GM12878 (cell line): ENCODE data around the gene LIMS2. TPM values are rescaled to one million over a fixed set of nuclear protein-coding genes. Genes with fewer than 3 reads are reported as not detected.

Experiments
- ATAC-seq: fragments of 200-7000 bp; cut with Tn5 transposase; 3 replicates; pipeline ENCODE4 v1.9.1; 2020; ENCODE audit warnings: mild to moderate bottlenecking, moderate library complexity
- BruUV-seq: library from RNA; stranded (reverse); fragments of 400-500 nt; replicated peaks from 2 replicates; lab custom pipeline; 2021; lab: Mats Ljungman, UMichigan
- CTCF ChIA-PET: fragments of 300-600 bp; sonication (Branson Sonifier 250); formaldehyde crosslinking; extraction: SDS; loops from one replicate; lab custom pipeline; 2021; ENCODE audit warnings: inconsistent platforms; lab: Yijun Ruan, JAX
- POLR2A ChIA-PET: fragments of 350-600 bp; formaldehyde crosslinking; extraction: SDS; loops from one replicate; lab custom pipeline; 2021; ENCODE audit warnings: inconsistent platforms; lab: Charles Lee
- RAD21 ChIA-PET: fragments of 300-600 bp; sonication (Branson Sonifier 250); formaldehyde crosslinking; loops from one replicate; lab custom pipeline; 2023; ENCODE audit warnings: antibody characterized with exemption; ENCODE audit not compliant: unreplicated experiment; lab: Charles Lee
- SMC1A ChIA-PET: fragments of 300-600 bp; sonication (Branson Sonifier 250); formaldehyde crosslinking; loops from one replicate; lab custom pipeline; 2023; ENCODE audit not compliant: unreplicated experiment, uncharacterized antibody; lab: Charles Lee
- DNase-seq: peaks from one replicate; pipeline ENCODE4 v3.0.0-alpha.2; 2011; ENCODE audit warnings: low read depth, low spot score
- FAIRE-seq: peaks from 3 replicates; lab custom pipeline; 2011; peaks lifted over from hg19 to GRCh38; lab: Jason Lieb, UNC
- H2AFZ ChIP-seq: 2 replicates; pipeline ENCODE4 v1.6.0; 2011; ENCODE audit warnings: low read depth, low read length, control low read depth; ENCODE audit not compliant: control insufficient read depth
- H3K27ac ChIP-seq: 2 replicates; pipeline ENCODE4 v1.5.1; 2011; ENCODE audit warnings: control low read depth; ENCODE audit not compliant: control insufficient read depth, insufficient read depth
- H3K27me3 ChIP-seq, 2 experiments: replicated peaks in 1 of 2; 2 replicates each; pipeline versions ENCODE4 v1.6.0 to v1.6.1; 2011; ENCODE audit warnings: low read length in 1 of 2; ENCODE audit not compliant: control insufficient read depth in 2 of 2, insufficient read depth in 2 of 2
- H3K36me3 ChIP-seq, 2 experiments: 2 replicates each; pipeline ENCODE4 v1.5.1; 2011; ENCODE audit warnings: low read length in 1 of 2; ENCODE audit not compliant: control insufficient read depth in 2 of 2, insufficient read depth in 2 of 2
- H3K4me1 ChIP-seq: 2 replicates; pipeline ENCODE4 v1.6.1; 2011; ENCODE audit warnings: mild to moderate bottlenecking, low read length, moderate library complexity, mixed read lengths; ENCODE audit not compliant: control insufficient read depth, insufficient read depth
- H3K4me2 ChIP-seq: 2 replicates; pipeline ENCODE4 v1.6.0; 2011; ENCODE audit warnings: control low read depth; ENCODE audit not compliant: control insufficient read depth, insufficient read depth
- H3K4me3 ChIP-seq: fragments of 200-600 bp; sonication (generic); 2 replicates; pipeline ENCODE4 v1.5.1; 2016
- H3K79me2 ChIP-seq: 2 replicates; pipeline ENCODE4 v1.6.0; 2011; ENCODE audit warnings: low read length; ENCODE audit not compliant: control insufficient read depth, insufficient read depth
- H3K9ac ChIP-seq: 2 replicates; pipeline ENCODE4 v1.8.0; 2011; ENCODE audit warnings: low read length, control low read depth, mixed read lengths; ENCODE audit not compliant: control insufficient read depth, insufficient read depth
- H3K9me3 ChIP-seq: replicated peaks from 3 replicates; pipeline ENCODE4 v1.5.1; 2011; ENCODE audit warnings: mild to moderate bottlenecking, low read length; ENCODE audit not compliant: control insufficient read depth, insufficient read depth
- H4K20me1 ChIP-seq: 2 replicates; pipeline ENCODE4 v1.6.0; 2011; ENCODE audit not compliant: control insufficient read depth, insufficient read depth
- ATF7 ChIP-seq: fragments of 450-650 bp; IDR thresholded peaks from 2 replicates; pipeline ENCODE4 v1.6.1; 2016; ENCODE audit warnings: low read depth, mild to moderate bottlenecking
- BCL3 ChIP-seq: IDR thresholded peaks from 2 replicates; pipeline ENCODE4 v1.6.1; 2011; ENCODE audit warnings: borderline replicate concordance, low read depth, mild to moderate bottlenecking, moderate library complexity, low read length; ENCODE audit not compliant: insufficient read depth, poor library complexity, severe bottlenecking
- BMI1 ChIP-seq: fragments of 450-650 bp; IDR thresholded peaks from 2 replicates; pipeline ENCODE4 v1.6.1; 2016; ENCODE audit warnings: mild to moderate bottlenecking, moderate library complexity, borderline replicate concordance
- BRCA1 ChIP-seq: IDR thresholded peaks from 2 replicates; pipeline ENCODE4 v1.6.1; 2011; ENCODE audit warnings: low read depth, low read length, improper control_type of control experiment
- CREM ChIP-seq: IDR thresholded peaks from 2 replicates; pipeline ENCODE4 v1.6.1; 2014; ENCODE audit warnings: antibody characterized with exemption, low read depth
- EP300 ChIP-seq, 2 experiments: fragments of 150-350 bp in 1 of 2; IDR thresholded peaks; 2 replicates each; pipeline ENCODE4 v1.6.1; 2011 to 2012; ENCODE audit warnings: low read depth in 2 of 2, low read length in 2 of 2, borderline replicate concordance in 1 of 2, improper control_type of control experiment in 1 of 2, inconsistent platforms in 1 of 2; ENCODE audit not compliant: control insufficient read depth in 1 of 2
- GABPA ChIP-seq: IDR thresholded peaks from 2 replicates; pipeline ENCODE4 v1.6.1; 2014; ENCODE audit warnings: antibody characterized with exemption, low read depth, mild to moderate bottlenecking, inconsistent platforms
- HCFC1 ChIP-seq: fragments of 150-350 bp; IDR thresholded peaks from 2 replicates; pipeline ENCODE4 v1.6.1; 2014; ENCODE audit warnings: low read length
- HSF1 ChIP-seq: fragments of 150-350 bp; IDR thresholded peaks from 2 replicates; pipeline ENCODE4 v1.6.1; 2014; ENCODE audit warnings: mild to moderate bottlenecking, low read depth, low read length
- IKZF2 ChIP-seq, 2 experiments: fragments of 450-650 bp; IDR thresholded peaks; 2 replicates each; pipeline ENCODE4 v1.6.1; 2017; ENCODE audit warnings: mild to moderate bottlenecking in 2 of 2, moderate library complexity in 2 of 2
- MTA3 ChIP-seq: IDR thresholded peaks from 2 replicates; pipeline ENCODE4 v1.6.1; 2012; ENCODE audit warnings: low read length, inconsistent platforms, borderline replicate concordance
- NFIC ChIP-seq: IDR thresholded peaks from 2 replicates; pipeline ENCODE4 v1.6.1; 2012; ENCODE audit warnings: low read depth, mild to moderate bottlenecking, inconsistent platforms, low read length, moderate library complexity
- PAX8 ChIP-seq: fragments of 450-650 bp; IDR thresholded peaks from 2 replicates; pipeline ENCODE4 v1.6.1; 2017; ENCODE audit warnings: mild to moderate bottlenecking, moderate library complexity
- RB1 ChIP-seq: fragments of 450-650 bp; formaldehyde crosslinking; IDR thresholded peaks from 2 replicates; pipeline ENCODE4 v1.6.1; 2017; ENCODE audit warnings: mild to moderate bottlenecking, borderline replicate concordance
- RELA ChIP-seq: fragments of 450-650 bp; IDR thresholded peaks from 2 replicates; pipeline ENCODE4 v1.8.0; 2014; ENCODE audit warnings: borderline replicate concordance; ENCODE audit not compliant: partially characterized antibody
- RUNX3 ChIP-seq: IDR thresholded peaks from 2 replicates; pipeline ENCODE4 v1.6.1; 2012; ENCODE audit warnings: low read length, inconsistent platforms
- ZBTB4 ChIP-seq: fragments of 450-650 bp; formaldehyde crosslinking; IDR thresholded peaks from 2 replicates; pipeline ENCODE4 v1.4.0; 2022; ENCODE audit warnings: mild to moderate bottlenecking, moderate library complexity
- WGBS: methylation state at CpG from one replicate; pipeline ENCODE4 v1.1.6; 2016; ENCODE audit warnings: low lambda C conversion rate; ENCODE audit not compliant: insufficient replicate concordance, insufficient coverage; ENCODE audit errors: missing lambda C conversion rate; 5-methylcytosine and 5-hydroxymethylcytosine counted together
- in situ Hi-C: fragments of 300-500 bp; cut with MboI; formaldehyde crosslinking; loops from 9 replicates; pipeline ENCODE4 v1.14.3; 2018; ENCODE audit warnings: mixed read lengths
- intact Hi-C: fragments of 100-400 bp; cut with micrococcal nuclease; formaldehyde crosslinking; loops from one replicate; pipeline ENCODE4 v1.14.2; 2022; ENCODE audit not compliant: unreplicated experiment
- polyA plus RNA-seq, 11 experiments: library from polyadenylated mRNA; depleted of rRNA in 4 of 11; unstranded in 6 of 11; stranded (reverse) in 5 of 11; fragments of >200 nt; fragmentation: Nextera tagmentation in 4 of 11; fragmentation: Illumina TruSeq in 1 of 11; extraction: Ambion mirVana in 4 of 11; extraction: Trizol in 1 of 11; gene quantifications; 1 replicate in 1 of 11; 2 replicates in 10 of 11; pipeline versions ENCODE4 v1.2.1 to v1.2.3, GENCODE V29; 2011 to 2016; ENCODE audit warnings: inconsistent platforms in 2 of 11, missing spikeins in 2 of 11, low read depth in 1 of 11
- total RNA-seq, 4 experiments: library from RNA; depleted of rRNA in 3 of 4; stranded (reverse); fragments of >200 nt in 3 of 4; fragmentation: Illumina TruSeq in 1 of 4; extraction: Trizol in 1 of 4; gene quantifications; 2 replicates each; pipeline versions ENCODE4 v1.2.1 to v1.2.3, GENCODE V29; 2013 to 2021

The LIMS2 gene
- total and polyA plus RNA-seq, 10 of the 15 experiments (the other 5 are each of a cell fraction or from before 2014, with no cell fraction given) = 0.06 to 0.81 (median 0.16) TPM; not detected in 2

GRCh38 chr2:127700527-127701192 lies 25.3 kb upstream of the LIMS2 start:
- peaks cover 9% of the 10 kb centered on the region for H3K4me1 ChIP-seq
- peaks cover 0 to 1% of the 10 kb centered on the region in 2 experiments; a peak in 1 of 4 replicates for H3K36me3 ChIP-seq
- H3K4me2 ChIP-seq = peak overlapping the region; percentile 93
- intact Hi-C loops (loop anchor here (1.0 to 5.0 kb wide), 8 partner anchors 42 to 391 kb away; partner anchors contain the start of genes IWS1, POLR2D, SAP130 and UGGT1), in situ Hi-C loops (no loop called here)
- ChIA-PET POLR2A (interaction anchor here (0.6 to 1.8 kb wide), 5 partner anchors 34 to 312 kb away, joined by 3 to 8 read pairs (median 3); no protein-coding TSS in a partner anchor), RAD21 (interaction anchor here (0.6 to 5.7 kb wide), 6 partner anchors 34 to 111 kb away, joined by 3 to 53 read pairs (median 15); partner anchors contain the start of gene WDR33), SMC1A (interaction anchor here (0.6 to 1.5 kb wide), 4 partner anchors 34 to 290 kb away, joined by 3 read pairs; no protein-coding TSS in a partner anchor), CTCF (interaction anchor here (0.7 kb wide), 1 partner anchor 48 kb away, joined by 3 read pairs; no protein-coding TSS in a partner anchor)
- DNase-seq = peak; percentile 93
- H2AFZ ChIP-seq = peak overlapping the region; percentile 67
- peak; percentile 87 for ATAC-seq
- FAIRE-seq = peak; percentile 99
- H3K79me2 ChIP-seq = peaks cover 21% of the 10 kb centered on the region
- peak overlapping the region; percentile 96 for H3K9ac ChIP-seq
- H3K27ac ChIP-seq = peak overlapping the region; percentile 99
- no peaks in the 10 kb centered on the region for H4K20me1 ChIP-seq
- H3K4me3 ChIP-seq = peak overlapping the region; percentile 71
- 1% methylated on average over 17 of the region's 17 CpGs for WGBS
- BruUV-seq = TSS peak; percentile 85
- H3K9me3 ChIP-seq = no peaks in the 10 kb centered on the region
- no peaks in the 10 kb centered on the region for H3K27me3 ChIP-seq
- TF ChIP-seq HSF1 = peak; percentile 90
- TF ChIP-seq BCL3 = peak; percentile 72
- no peak for TF ChIP-seq HCFC1
- TF ChIP-seq ATF7 = peak; percentile 76
- TF ChIP-seq NFIC = peak; percentile 78; the same call in 1 of the 2 replicates
- TF ChIP-seq RB1 = peak; percentile 58; the same call in 1 of the 2 replicates
- TF ChIP-seq EP300 (IDR thresholded peaks at IDR 0.05; ENCODE audit: borderline replicate concordance in 1 of 2, control insufficient read depth in 1 of 2, low read depth in 2 of 2, low read length in 2 of 2) = peak; percentile 54 to 90; a peak in 3 of 4 replicates
- TF ChIP-seq MTA3 = peak; percentile 87; the same call in 1 of the 2 replicates
- no peak for TF ChIP-seq BRCA1
- TF ChIP-seq ZBTB4 = no peak
- peak; percentile 92 for TF ChIP-seq CREM
- no peak for TF ChIP-seq RELA
- 0 out of 2 replicates have a peak, but pooled peaks have one; percentile 42 for TF ChIP-seq PAX8
- peak; percentile 92 to 95 for TF ChIP-seq IKZF2 (IDR thresholded peaks at IDR 0.05)
- TF ChIP-seq RUNX3 = peak; percentile 91
- TF ChIP-seq BMI1 = 0 out of 2 replicates have a peak, but pooled peaks have one; percentile 59
- no peak for TF ChIP-seq GABPA
